ENCODE data around the gene SRA1.
A peak's percentile ranks its signal among the peaks of the same experiment; 100 is the strongest.

Gene SRA1

GRCh38 chr5:140570058-140570457 lies 12.8 kb upstream of the SRA1 start:
- FAIRE-seq: no peak

- no peak for FAIRE-seq
These were observed 11.9 kb upstream of the SRA1 start for GRCh38 chr5:140569197-140569596.

DNA sequence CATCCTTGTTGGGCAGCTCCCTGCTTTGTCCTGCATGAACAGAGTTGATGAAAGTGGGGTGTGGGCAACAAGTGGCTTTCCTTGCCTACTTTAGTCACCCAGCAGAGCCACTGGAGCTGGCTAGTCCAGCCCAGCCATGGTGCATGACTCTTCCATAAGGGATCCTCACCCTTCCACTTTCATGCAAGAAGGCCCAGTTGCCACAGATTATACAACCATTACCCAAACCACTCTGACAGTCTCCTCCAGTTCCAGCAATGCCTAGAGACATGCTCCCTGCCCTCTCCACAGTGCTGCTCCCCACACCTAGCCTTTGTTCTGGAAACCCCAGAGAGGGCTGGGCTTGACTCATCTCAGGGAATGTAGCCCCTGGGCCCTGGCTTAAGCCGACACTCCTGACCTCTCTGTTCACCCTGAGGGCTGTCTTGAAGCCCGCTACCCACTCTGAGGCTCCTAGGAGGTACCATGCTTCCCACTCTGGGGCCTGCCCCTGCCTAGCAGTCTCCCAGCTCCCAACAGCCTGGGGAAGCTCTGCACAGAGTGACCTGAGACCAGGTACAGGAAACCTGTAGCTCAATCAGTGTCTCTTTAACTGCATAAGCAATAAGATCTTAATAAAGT lies 11.3 kb upstream of the SRA1 start:
- FAIRE-seq: no peak

DNA sequence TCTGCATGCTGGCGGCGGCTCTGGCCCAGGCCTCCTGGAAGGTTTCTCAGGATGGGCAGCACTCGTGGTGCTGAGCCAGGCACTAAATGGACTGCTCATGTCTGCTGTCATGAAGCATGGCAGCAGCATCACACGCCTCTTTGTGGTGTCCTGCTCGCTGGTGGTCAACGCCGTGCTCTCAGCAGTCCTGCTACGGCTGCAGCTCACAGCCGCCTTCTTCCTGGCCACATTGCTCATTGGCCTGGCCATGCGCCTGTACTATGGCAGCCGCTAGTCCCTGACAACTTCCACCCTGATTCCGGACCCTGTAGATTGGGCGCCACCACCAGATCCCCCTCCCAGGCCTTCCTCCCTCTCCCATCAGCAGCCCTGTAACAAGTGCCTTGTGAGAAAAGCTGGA lies 10.6 kb upstream of the SRA1 start:
- no peak for FAIRE-seq

DNA sequence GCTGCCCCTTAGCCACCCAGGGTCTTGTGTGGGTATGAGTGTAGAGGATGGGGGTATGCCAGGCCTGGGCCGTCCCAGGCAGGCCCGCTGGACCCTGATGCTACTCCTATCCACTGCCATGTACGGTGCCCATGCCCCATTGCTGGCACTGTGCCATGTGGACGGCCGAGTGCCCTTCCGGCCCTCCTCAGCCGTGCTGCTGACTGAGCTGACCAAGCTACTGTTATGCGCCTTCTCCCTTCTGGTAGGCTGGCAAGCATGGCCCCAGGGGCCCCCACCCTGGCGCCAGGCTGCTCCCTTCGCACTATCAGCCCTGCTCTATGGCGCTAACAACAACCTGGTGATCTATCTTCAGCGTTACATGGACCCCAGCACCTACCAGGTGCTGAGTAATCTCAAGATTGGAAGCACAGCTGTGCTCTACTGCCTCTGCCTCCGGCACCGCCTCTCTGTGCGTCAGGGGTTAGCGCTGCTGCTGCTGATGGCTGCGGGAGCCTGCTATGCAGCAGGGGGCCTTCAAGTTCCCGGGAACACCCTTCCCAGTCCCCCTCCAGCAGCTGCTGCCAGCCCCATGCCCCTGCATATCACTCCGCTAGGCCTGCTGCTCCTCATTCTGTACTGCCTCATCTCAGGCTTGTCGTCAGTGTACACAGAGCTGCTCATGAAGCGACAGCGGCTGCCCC lies 10.0 kb upstream of the SRA1 start:
- FAIRE-seq: no peak

DNA sequence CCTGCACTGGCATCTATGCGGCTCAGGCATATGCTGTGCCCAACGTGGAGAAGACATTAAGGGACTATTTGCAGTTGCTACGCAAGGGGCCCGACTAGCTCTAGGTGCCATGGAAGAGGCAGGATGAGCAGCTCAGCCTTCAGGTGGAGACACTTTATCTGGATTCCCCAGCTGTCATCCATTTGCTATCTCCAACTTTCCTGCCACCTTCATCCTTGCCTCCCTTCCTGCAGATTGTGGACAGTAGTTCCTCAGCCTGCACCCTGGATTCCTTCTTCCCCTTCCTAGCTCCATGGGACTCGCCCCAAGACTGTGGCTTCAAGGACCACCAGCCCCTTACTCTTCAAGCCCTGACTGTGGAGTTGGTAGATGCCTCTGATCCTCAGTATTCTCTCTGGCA lies 9.4 kb upstream of the SRA1 start:
- FAIRE-seq: no peak

GRCh38 chr5:140565780-140566095 lies 8.5 kb upstream of the SRA1 start:
- FAIRE-seq: no peak

DNA sequence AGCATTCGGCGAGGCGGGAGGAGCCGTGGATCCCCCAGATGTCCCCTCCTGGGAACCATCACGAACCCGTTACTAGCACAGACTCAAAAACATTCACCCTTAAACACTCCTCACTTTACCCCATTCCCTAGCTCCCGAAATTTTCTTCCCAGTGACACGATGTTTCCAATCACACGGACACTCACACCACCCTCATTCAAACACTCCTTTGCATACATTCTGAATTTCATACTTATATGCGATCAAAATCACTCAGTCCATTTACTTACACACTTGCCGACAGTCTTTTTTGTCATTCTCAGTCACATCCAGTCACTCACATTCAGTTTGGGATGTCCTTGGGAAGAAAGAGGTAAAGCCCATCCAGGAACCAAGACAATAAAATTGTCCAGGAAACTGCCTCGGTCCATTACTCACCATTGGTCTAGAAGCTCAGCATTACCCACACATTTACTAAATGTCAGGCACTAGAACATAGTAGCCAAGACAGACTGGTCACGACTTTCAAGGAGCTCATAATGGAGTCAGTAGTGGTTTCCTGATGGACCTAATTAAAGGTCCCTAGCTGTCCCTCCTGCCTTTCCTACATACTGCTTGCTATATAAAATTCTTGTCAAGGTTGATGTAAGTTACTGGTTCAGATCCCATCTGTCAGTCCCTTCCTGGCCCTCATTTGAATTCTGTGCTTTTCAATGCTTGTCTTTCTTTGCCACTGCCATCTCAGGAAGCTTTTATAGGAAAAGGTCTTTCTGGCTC lies 7.9 kb upstream of the SRA1 start:
- FAIRE-seq: no peak

DNA sequence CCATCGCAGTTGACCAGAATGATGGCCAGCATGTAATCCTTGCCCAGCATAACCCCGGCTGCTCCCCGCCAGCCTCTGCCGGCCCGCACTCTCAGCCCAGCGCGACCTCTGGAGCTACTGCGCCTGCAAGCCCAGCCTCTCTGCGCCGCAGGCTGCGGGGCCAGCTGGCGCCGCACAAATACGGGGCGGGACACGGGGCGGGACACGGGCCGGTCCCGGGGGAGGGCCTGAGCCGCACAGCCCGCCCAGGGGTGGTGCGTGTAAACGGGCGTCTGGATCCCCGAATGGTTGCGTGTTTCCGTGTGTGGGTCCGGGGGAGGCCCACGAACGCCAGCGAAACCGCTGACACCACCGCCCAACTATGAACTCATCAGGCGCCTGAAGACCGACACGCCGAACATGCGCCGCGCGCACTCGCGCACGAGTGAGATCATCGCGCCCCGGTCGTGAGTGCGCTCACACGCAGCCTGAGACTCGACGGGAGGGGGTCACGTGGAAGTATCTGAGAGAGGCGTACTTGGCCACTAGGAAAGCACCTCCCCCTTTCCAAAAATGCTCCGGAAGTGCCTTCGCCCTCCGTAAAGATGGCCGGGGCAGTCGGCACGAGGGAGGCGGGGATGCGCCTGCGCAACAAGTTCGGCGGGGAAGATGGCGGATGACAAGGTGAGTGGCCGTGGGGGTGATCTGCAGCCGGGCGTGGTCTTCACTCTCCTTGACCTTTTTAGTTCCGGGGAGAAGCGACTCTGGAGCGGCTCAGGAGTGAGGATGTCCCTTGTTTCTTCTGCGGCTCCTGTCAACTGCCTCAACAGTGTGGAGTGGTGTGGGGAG lies 7.1 kb upstream of the SRA1 start, which contains the start of the genes APBB3 and SLC35A4:
Gene APBB3 (minus strand): TSS at position 403 of the 828 bp plus-strand sequence. CDS start 353 bp downstream, at position 50.
Gene SLC35A4 (plus strand): TSS at position 633 of the 828 bp plus-strand sequence. CDS start 2,342 bp downstream, outside the sequence.
- peak; percentile 89 for FAIRE-seq

GRCh38 chr5:140563596-140563995 lies 6.3 kb upstream of the SRA1 start:
- no peak for FAIRE-seq

DNA sequence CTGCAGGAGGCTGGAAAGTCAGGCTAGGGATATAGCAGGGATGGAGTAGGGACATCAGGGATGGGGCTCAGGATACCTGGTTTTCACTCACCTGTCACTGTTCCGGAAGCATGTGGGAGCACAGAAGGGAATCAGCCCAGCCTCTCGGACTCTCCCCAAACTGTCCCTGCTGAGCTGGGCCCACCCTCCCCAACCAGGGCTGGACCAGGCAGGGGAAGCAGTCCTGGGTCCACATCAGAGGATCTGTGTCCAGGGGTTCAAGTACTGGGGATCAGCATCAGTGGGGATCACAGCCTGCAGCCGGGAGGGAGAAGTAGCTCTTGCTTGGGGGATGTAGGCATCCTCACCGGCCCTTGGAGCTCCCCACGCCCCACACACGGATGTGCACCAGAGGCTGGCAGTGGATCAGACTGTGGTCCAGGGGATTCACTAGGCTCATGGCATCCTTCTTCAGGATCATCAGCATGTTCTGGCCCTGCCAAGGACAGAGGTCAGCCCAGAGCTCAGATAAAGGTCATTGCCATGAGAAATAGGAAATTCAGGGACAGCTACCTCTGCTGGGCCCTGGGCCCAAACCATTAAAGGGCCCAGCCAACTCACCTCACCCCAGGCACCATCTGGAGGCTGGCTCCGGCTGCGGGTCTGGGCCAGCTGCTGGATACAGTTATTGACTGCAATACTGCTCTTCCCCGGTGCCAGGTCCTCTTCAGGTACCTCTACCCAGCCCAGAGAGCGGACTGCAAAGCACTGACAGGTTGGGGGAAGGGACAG lies 4.7 kb upstream of the SRA1 start:
- no peak for FAIRE-seq

- no peak for FAIRE-seq
These were observed 3.0 kb upstream of the SRA1 start for GRCh38 chr5:140560227-140560626.

- FAIRE-seq: no peak
These were observed 1.3 kb upstream of the SRA1 start for GRCh38 chr5:140558542-140558941.

DNA sequence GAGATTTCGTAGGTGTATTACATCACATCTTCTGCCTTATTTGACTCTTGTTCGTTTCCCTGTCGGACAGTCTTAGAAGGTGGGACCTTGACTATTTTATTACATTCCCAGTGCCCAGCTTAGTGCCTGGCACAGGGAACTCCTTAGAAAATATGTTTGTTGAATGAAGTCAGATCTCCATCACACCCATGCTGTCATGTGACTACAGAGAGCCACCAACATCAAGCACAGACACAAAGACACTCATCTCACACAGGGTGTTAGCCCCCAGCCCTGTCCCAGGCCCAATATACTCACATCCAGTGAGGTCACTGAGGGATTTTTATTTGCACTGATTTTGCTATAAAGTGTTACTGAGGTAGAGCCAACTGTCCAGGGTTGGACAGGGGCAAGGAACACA lies 692 bp upstream of the SRA1 start:
- FAIRE-seq: no peak

- no peak for FAIRE-seq
These were observed 835 bp downstream of the SRA1 start for GRCh38 chr5:140556438-140556837.

- FAIRE-seq: no peak
These were observed 1.4 kb downstream of the SRA1 start for GRCh38 chr5:140555747-140556312.

GRCh38 chr5:140554454-140554853 lies 2.8 kb downstream of the SRA1 start:
- no peak for FAIRE-seq

GRCh38 chr5:140553657-140554056 lies 3.6 kb downstream of the SRA1 start:
- no peak for FAIRE-seq

- FAIRE-seq: no peak
These were observed 5.4 kb downstream of the SRA1 start for GRCh38 chr5:140551872-140552271.

DNA sequence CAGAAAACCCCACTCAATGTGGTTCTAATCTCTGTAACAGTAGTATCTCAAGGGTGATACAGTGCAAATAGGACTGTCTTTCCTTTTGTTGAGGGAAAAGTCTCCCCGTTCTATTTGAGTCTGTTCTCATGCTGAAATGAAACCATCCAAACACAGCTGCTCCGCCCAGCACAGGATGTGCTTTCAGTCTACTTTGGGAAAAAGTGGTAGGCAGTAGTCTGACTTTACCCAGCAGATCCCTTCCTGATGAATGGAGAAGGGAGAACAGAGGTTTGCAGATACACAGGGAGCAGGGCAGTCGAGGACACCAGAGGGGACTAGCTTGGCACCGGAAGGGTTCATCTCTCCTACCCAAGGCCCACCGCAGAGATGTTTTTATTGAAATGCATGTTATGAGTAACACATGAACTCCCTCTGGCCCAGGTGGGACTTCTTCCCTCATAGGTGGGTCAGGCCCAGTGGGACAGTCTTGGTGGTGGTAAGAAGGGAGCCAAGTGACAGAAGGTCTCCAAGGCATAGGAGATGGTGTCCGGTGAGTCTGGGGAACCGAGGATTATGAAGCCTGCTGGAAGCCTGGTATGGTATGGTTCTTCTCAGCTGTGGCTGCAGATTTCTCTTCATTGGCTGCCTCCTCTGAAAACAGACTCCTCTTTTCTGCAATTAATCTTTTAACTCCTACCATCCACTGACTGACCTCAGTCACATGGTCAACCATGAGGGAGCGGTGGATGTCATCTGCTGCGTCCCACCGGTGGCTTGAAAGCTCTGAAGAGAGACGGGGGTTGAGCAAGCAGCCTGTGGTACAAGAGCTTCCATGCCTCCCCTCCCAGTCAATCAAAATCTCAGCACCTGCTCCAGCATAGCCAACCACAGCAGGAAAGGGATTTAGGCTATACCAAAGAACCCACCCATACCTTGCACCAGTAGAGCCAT lies 6.9 kb downstream of the SRA1 start:
- FAIRE-seq: no peak
